ENCODE data around the gene STX8. TPM values are rescaled to one million over a fixed set of nuclear protein-coding genes. Genes with fewer than 3 reads are reported as not detected.

STX8 gene
- total RNA-seq, 2 experiments from 2014 or later, result 59.6 to 71.5 TPM

DNA sequence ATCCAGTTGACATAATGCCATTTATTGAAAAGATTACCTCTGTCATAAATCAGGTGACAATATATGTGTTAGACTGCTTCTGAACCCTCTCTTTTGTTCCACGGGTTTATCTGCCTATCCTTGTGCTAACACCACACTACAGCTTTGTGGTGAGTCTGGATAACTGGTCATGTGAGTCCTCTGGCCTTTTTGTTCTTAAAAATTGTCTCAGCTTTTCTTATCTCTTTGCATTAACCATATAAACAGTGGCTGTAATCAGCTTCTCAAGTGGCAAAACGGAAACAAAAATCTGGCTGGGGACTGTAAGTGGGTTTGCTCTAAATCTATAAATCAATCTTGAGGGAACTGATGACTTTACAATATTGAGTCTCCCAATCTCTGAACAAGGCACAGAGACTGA is 44.6 kb downstream of the STX8 start:
- ATAC-seq, result no peak
- Mint-ChIP-seq H3K4me3 (no peak overlapping the region), H3K27me3 (no peaks in the 10 kb centered on the region), H3K36me3 (ENCODE audit: low read depth) (no peaks in the 10 kb centered on the region), H3K27ac (no peak overlapping the region), H3K9me3 (no peaks in the 10 kb centered on the region), H3K4me1 (ENCODE audit: low read depth) (peaks cover 6% of the 10 kb centered on the region)
- ChIA-PET POLR2A (interaction anchor here (0.6 kb wide), 1 partner anchor 114 kb away, joined by 3 read pairs; no protein-coding TSS in a partner anchor), CTCF (no interaction called here)
- DNase-seq, result no peak
- TF ChIP-seq, protein P1, sequence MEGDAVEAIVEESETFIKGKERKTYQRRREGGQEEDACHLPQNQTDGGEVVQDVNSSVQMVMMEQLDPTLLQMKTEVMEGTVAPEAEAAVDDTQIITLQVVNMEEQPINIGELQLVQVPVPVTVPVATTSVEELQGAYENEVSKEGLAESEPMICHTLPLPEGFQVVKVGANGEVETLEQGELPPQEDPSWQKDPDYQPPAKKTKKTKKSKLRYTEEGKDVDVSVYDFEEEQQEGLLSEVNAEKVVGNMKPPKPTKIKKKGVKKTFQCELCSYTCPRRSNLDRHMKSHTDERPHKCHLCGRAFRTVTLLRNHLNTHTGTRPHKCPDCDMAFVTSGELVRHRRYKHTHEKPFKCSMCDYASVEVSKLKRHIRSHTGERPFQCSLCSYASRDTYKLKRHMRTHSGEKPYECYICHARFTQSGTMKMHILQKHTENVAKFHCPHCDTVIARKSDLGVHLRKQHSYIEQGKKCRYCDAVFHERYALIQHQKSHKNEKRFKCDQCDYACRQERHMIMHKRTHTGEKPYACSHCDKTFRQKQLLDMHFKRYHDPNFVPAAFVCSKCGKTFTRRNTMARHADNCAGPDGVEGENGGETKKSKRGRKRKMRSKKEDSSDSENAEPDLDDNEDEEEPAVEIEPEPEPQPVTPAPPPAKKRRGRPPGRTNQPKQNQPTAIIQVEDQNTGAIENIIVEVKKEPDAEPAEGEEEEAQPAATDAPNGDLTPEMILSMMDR (IDR thresholded peaks at IDR 0.05), result no peak
- intact Hi-C loops (cut with micrococcal nuclease), result no loop called here

DNA sequence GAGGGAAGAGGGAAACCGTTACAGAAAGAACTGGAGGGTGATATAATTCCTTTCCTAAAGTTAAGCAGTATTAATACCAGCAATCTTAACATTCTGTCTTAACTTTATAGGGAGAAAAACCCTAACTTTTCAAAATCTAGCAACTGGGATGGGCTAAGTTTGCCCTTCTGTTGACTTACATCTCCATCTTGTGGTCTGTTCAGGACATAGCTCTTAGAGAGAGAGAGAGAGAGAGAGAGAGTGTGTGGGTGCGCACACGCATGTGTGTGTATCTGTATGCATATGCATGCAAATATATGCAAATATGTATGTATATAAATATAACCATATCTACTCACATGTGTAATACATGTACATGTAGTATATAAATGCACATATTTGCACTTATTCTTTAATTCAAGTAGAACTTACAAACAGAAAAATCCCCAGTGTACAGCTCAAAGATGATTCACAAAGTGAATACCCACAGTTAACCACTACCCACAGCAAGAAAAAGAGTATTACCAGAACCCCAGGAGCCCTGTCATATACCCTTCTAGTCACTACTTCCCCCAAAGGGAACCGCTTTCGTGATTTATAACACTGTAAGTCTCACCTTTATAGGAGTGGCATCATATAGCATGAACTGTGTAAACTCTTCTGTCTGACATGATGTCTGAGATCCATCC is 46.5 kb downstream of the STX8 start:
- Mint-ChIP-seq H3K27ac (no peak overlapping the region), H3K4me3 (no peak overlapping the region), H3K4me1 (ENCODE audit: low read depth) (peaks cover 6% of the 10 kb centered on the region), H3K36me3 (ENCODE audit: low read depth) (no peaks in the 10 kb centered on the region), H3K9me3 (no peaks in the 10 kb centered on the region), H3K27me3 (no peaks in the 10 kb centered on the region)
- ChIA-PET CTCF (interaction anchor here (0.6 to 1.2 kb wide), 5 partner anchors 20 to 532 kb away, joined by 3 to 4 read pairs (median 4); partner anchors contain the start of gene NTN1), POLR2A (interaction anchor here (0.6 kb wide), 1 partner anchor 798 kb away, joined by 3 read pairs; no protein-coding TSS in a partner anchor)
- DNase-seq (peak; percentile 9), ATAC-seq (peak; percentile 91)
- TF ChIP-seq, protein P1 (IDR thresholded peaks at IDR 0.05), result peak; percentile 51
- intact Hi-C loops (cut with micrococcal nuclease), result loop anchor here (10.0 kb wide), 1 partner anchor 514 kb away; no protein-coding TSS in a partner anchor

DNA sequence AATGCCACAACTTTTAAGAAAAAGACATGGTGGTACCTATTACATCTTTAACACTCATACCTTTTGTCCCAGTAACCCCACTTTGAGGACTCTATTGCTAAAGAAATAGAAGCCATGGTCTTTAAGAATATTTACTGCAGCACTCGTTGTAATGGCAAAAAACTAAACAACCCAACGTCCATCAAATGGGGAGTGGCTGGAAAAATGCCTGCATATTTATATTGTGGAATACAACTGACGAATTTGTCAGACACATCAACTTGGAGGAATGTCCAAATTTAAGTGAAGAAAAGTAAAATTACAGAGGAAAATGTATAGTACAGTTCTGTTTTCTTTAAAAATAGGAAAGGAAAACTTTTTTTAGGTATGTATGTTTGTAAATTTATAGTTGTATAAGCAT is 47.8 kb downstream of the STX8 start:
- Mint-ChIP-seq H3K27me3 (no peaks in the 10 kb centered on the region), H3K9me3 (no peaks in the 10 kb centered on the region), H3K4me1 (ENCODE audit: low read depth) (peaks cover 6% of the 10 kb centered on the region), H3K4me3 (no peak overlapping the region), H3K36me3 (ENCODE audit: low read depth) (no peaks in the 10 kb centered on the region), H3K27ac (no peak overlapping the region)
- POLR2A ChIA-PET, result no interaction called here
- ATAC-seq (no peak), DNase-seq (no peak)
- intact Hi-C loops (cut with micrococcal nuclease), result loop anchor here (10.0 kb wide), 1 partner anchor 513 kb away; no protein-coding TSS in a partner anchor
- TF ChIP-seq, protein P1 (IDR thresholded peaks at IDR 0.05), result no peak
- CTCF ChIA-PET, result no interaction called here

DNA sequence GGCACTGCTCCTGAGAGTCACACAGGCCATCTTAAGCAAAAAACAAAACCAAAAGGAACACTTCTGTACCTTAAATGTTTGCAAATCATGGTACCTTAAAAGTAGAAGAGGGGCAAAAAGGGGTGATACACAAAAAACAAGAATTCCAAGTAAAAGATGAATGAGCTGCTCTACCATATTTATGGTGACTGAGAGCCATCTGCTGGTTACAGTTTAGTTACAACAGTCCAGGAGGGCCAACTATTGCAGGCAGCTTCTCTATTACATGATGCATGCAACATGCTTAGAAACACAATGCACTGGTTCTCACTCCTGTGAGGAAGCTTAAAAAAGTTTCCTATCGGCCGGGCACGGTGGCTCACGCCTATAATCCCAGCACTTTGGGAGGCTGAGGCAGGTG is 53.5 kb downstream of the STX8 start:
- ChIA-PET CTCF (interaction anchor here (0.7 to 2.2 kb wide), 11 partner anchors 9 to 526 kb away, joined by 3 to 9 read pairs (median 4); no protein-coding TSS in a partner anchor), POLR2A (no interaction called here)
- no peaks in the 10 kb centered on the region for H3K36me3 Mint-ChIP-seq (ENCODE audit: low read depth)
- ATAC-seq (peak; percentile 49), DNase-seq (peak; percentile 12)
- H3K4me3 Mint-ChIP-seq, result no peak overlapping the region
- H3K4me1 Mint-ChIP-seq (ENCODE audit: low read depth), result peaks cover 13% of the 10 kb centered on the region
- no peak overlapping the region for H3K27ac Mint-ChIP-seq
- no peaks in the 10 kb centered on the region for H3K27me3 Mint-ChIP-seq
- intact Hi-C loops (cut with micrococcal nuclease), result loop anchor here (10.0 kb wide), 1 partner anchor 507 kb away; no protein-coding TSS in a partner anchor
- no peaks in the 10 kb centered on the region for H3K9me3 Mint-ChIP-seq
- TF ChIP-seq, protein P1 (IDR thresholded peaks at IDR 0.05), result peak; percentile 39

DNA sequence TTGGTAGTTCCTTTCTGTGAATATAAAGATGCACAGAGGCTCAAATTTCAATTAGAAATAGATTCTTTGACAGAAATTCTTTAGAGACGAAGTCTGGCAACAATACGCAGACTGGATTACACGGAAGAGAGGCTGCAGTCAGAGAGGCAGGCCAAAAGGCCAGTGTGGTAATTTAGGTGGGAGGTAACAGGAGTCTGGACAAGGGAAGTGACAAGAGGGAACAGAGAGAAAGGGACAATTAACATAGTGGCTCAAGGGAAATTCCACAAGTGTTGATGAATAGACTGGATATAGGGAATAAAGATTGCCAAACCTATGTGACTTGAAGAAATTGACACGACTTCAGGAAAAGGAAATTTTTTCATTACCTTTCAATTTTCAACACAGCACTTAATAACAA is 54.6 kb downstream of the STX8 start:
- DNase-seq (no peak), ATAC-seq (no peak)
- Mint-ChIP-seq H3K36me3 (ENCODE audit: low read depth) (no peaks in the 10 kb centered on the region), H3K4me3 (no peak overlapping the region), H3K4me1 (ENCODE audit: low read depth) (peaks cover 15% of the 10 kb centered on the region), H3K9me3 (no peaks in the 10 kb centered on the region), H3K27me3 (no peaks in the 10 kb centered on the region), H3K27ac (no peak overlapping the region)
- POLR2A ChIA-PET, result no interaction called here
- intact Hi-C loops (cut with micrococcal nuclease), result loop anchor here (10.0 kb wide), 1 partner anchor 506 kb away; no protein-coding TSS in a partner anchor
- TF ChIP-seq, protein P1 (IDR thresholded peaks at IDR 0.05), result no peak
- CTCF ChIA-PET, result interaction anchor here (1.0 to 2.2 kb wide), 3 partner anchors 122 to 525 kb away, joined by 3 to 9 read pairs (median 3); no protein-coding TSS in a partner anchor

Data from activated CD8-positive, alpha-beta T cell treated with anti-CD3 and anti-CD28 coated beads for 36 hours (primary cell).